ENCODE data around the gene NME9. TPM values are rescaled to one million over a fixed set of nuclear protein-coding genes. Genes with fewer than 3 reads are reported as not detected.
A peak's percentile ranks its signal among the peaks of the same experiment; 100 is the strongest.

Gene NME9
- total and polyA plus RNA-seq, 4 donors, result 0.08 to 0.39 TPM; not detected in 2

GRCh38 chr3:138367326-138367850 lies 37.7 kb upstream of the NME9 start:
- Histone ChIP-seq H3K27ac (ENCODE audit: low read depth in 1 of 2, low read length in 2 of 2) (no peak overlapping the region), H3K4me3 (ENCODE audit: low read depth in 1 of 3, low read length in 3 of 3) (no peak overlapping the region), H3K36me3 (ENCODE audit: control insufficient read depth in 4 of 4, insufficient read depth in 3 of 4, low read depth in 1 of 4, low read length in 3 of 4) (no peaks in the 10 kb centered on the region), H3K9me3 (ENCODE audit: control insufficient read depth in 4 of 4, low read length in 3 of 4) (no peaks in the 10 kb centered on the region), H3K9ac (ENCODE audit: low read depth in 1 of 2, low read length in 2 of 2) (no peak overlapping the region), H3K4me1 (ENCODE audit: control insufficient read depth in 4 of 4, insufficient read depth in 4 of 4, low read length in 3 of 4) (no peaks in the 10 kb centered on the region), H3K27me3 (ENCODE audit: control insufficient read depth in 4 of 4, insufficient read depth in 4 of 4, low read length in 3 of 4) (no peaks in the 10 kb centered on the region)
- DNase-seq (ENCODE audit: low spot score), result no peak
- TF ChIP-seq HNF4G (IDR thresholded peaks at IDR 0.05) (no peak), CTCF (IDR thresholded peaks at IDR 0.05; ENCODE audit: low read depth, low read length, missing input control) (no peak), YY1 (IDR thresholded peaks at IDR 0.05) (no peak), REST (IDR thresholded peaks at IDR 0.05) (no peak), FOXA1 (IDR thresholded peaks at IDR 0.05) (no peak), GABPA (IDR thresholded peaks at IDR 0.05 in 1 of 2, conservative IDR thresholded peaks at IDR 0.05 in 1 of 2) (no peak), EGR1 (IDR thresholded peaks at IDR 0.05; ENCODE audit: low read depth in 2 of 2) (no peak), JUND (IDR thresholded peaks at IDR 0.05) (no peak), MAX (IDR thresholded peaks at IDR 0.05) (no peak), TAF1 (conservative IDR thresholded peaks at IDR 0.05) (no peak), RXRA (IDR thresholded peaks at IDR 0.05) (no peak), ATF3 (IDR thresholded peaks at IDR 0.05) (no peak), NR2F2 (IDR thresholded peaks at IDR 0.05) (no peak), FOXA2 (IDR thresholded peaks at IDR 0.05) (no peak), SP1 (IDR thresholded peaks at IDR 0.05) (no peak)
- WGBS, result 87% methylated on average over 7 of the region's 7 CpGs

GRCh38 chr3:138366006-138366759 lies 36.5 kb upstream of the NME9 start:
- Histone ChIP-seq H3K27ac (ENCODE audit: low read depth in 1 of 2, low read length in 2 of 2) (no peak overlapping the region), H3K4me3 (ENCODE audit: low read depth in 1 of 3, low read length in 3 of 3) (no peak overlapping the region), H3K27me3 (ENCODE audit: control insufficient read depth in 4 of 4, insufficient read depth in 4 of 4, low read length in 3 of 4) (no peaks in the 10 kb centered on the region), H3K9me3 (ENCODE audit: control insufficient read depth in 4 of 4, low read length in 3 of 4) (no peaks in the 10 kb centered on the region), H3K36me3 (ENCODE audit: control insufficient read depth in 4 of 4, insufficient read depth in 3 of 4, low read depth in 1 of 4, low read length in 3 of 4) (no peaks in the 10 kb centered on the region), H3K9ac (ENCODE audit: low read depth in 1 of 2, low read length in 2 of 2) (no peak overlapping the region), H3K4me1 (ENCODE audit: control insufficient read depth in 4 of 4, insufficient read depth in 4 of 4, low read length in 3 of 4) (no peaks in the 10 kb centered on the region)
- 74% methylated on average over 8 of the region's 8 CpGs for WGBS
- TF ChIP-seq CTCF (IDR thresholded peaks at IDR 0.05; ENCODE audit: low read depth, low read length, missing input control), result no peak
- peak; percentile 51 for TF ChIP-seq NR2F2 (IDR thresholded peaks at IDR 0.05)
- no peak for TF ChIP-seq RAD21 (IDR thresholded peaks at IDR 0.05)
- no peak for DNase-seq (ENCODE audit: low spot score)

Data from liver (tissue), 9 donors.